GM19239 (cell line): ENCODE measurements around the gene ARFGAP3.

Source experiments
- DNase-seq: peaks from one replicate; pipeline ENCODE4 v3.0.0; 2011; ENCODE audit warnings: low spot score; ENCODE audit not compliant: insufficient read length
- FAIRE-seq: peaks from 2 replicates; lab custom pipeline; 2011; peaks lifted over from hg19 to GRCh38; lab: Jason Lieb, UNC

The ARFGAP3 gene

GRCh38 chr22:42885446-42885845, 28.4 kb upstream of the ARFGAP3 start:
- FAIRE-seq (no peak), DNase-seq (no peak)

DNA sequence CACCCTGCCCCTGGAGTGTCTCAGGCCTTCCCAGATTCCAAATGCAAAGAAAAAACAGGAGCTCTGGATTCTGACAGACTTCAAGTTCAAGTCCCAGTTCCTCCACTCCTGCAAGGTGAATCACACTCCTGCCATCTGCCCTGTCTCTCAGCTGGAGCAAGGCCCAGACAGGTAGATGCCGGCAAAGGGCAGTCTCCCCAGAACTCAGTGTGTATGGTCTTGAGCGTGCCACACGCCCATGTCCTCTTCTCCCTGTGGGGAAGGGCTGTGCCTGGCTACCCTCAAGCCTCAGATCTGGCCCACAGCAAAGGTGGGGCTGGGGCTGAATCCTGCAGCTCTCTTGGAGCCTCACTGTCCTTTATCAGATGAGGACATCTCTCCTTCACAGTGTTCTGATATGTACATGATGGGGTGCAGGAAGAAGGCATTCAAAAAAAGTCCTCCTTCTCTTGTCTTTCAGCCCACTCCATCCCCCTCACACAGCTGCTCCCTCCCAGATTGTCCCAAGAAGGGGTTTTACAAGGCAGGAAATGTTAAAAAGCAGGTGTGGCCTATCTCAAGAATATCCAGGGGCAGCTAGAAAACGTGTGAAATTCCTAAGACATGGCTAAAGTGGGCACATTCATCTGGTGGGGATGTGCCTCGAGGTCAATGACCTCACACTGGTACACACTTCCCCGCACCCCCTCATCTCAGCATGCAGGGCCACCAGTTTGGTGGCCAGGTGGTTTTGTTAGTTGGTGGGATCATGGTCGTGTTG, 27.7 kb upstream of the ARFGAP3 start:
- FAIRE-seq (no peak), DNase-seq (no peak)

GRCh38 chr22:42883970-42884369, 26.9 kb upstream of the ARFGAP3 start:
- no peak for DNase-seq
- no peak for FAIRE-seq

GRCh38 chr22:42883121-42883520, 26.0 kb upstream of the ARFGAP3 start:
- no peak for FAIRE-seq
- no peak for DNase-seq

DNA sequence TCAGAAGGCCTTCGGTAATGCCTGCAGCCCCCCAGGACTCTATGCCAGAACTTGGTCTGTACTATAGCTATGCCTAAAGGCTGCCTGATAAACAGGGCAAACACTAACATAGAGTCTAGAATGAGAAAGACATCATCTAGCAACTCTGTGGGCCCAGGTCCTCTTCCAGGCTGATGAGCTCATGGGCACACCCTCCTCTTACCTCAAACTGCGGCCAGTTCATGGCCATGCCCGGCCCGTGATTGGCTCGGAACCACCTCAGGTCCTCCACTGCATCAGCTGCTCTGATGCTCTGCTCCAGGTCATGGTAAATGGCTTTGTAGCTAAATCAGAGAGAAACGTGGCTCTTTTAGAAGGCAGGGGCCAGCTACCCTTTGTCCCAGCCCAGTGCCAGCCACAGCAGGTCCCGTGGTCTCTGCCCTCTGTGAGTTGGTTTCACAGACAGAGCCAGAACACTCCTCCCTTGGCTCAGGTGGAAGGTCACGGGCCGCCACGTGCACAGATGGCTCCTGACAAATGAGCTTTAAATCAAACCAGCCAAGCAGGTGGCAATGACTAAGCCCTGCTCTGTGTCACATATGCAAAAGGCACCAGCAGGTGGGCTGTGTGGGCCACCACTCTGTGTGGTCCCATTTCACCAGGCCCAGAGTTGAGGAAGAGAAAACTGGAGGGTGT, 25.0 kb upstream of the ARFGAP3 start:
- no peak for FAIRE-seq
- no peak for DNase-seq

- FAIRE-seq: no peak
- DNase-seq: no peak
Measured at GRCh38 chr22:42881298-42881697, 24.2 kb upstream of the ARFGAP3 start.

DNA sequence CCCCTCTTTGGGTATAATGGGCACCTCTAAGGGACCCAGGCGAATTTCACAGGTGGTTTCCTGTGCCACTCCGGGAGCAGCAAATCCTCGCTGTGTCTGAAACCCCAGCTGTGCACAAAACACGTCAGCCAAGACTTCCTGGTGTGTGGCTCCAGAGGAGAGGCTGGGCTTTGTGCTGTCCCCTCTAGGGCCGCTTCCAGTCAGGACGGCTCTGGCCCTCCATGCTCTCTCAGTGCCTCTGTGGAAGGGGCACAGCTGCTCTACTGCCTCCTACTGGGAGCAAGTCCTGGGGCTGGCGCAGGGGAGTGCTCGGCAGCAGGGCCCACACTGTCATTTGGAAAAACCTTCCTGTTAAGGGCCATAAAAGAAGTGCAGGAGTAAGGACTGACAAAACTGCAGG, 23.7 kb upstream of the ARFGAP3 start:
- FAIRE-seq (no peak), DNase-seq (no peak)

GRCh38 chr22:42879371-42880021, 22.4 kb upstream of the ARFGAP3 start:
- DNase-seq (no peak), FAIRE-seq (no peak)

DNA sequence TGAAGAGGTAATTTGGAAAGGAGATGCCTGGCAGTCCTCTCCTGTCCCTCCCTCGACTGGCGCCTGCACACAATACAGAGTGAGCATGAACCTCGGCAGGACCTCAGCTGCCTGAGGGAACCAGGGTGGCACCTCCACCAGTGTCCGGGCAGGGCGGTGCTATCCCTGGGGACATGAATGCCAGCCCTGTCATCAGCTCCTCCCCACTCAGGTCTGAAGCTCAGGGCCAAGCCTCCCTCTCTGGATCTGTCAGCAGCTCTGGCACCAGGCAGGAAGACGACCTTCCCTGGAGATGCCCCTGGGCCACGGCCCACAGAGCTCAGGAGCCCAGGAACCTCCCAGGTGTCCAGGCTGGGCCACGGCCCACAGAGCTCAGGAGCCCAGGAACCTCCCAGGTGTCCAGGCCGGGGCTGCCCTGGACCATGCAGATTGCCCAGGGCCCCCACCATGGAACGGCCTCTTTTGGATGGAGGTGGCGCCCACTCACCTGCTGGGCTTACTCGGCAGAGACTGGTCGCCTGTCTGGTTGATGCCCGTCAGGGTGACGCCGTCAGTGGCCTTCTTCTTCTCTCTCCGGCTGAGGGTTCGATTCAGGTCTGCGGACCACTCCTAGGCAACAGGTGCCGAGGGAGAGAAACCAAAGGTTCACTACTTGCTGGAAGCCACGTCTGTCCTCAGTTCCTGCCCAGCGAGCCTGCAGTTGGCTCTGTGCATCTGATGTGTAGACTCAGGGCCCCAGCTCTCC, 21.7 kb upstream of the ARFGAP3 start:
- FAIRE-seq: no peak
- DNase-seq: no peak

GRCh38 chr22:42877597-42878340, 20.7 kb upstream of the ARFGAP3 start:
- FAIRE-seq (no peak), DNase-seq (no peak)

- no peak for DNase-seq
- FAIRE-seq: no peak
Measured at GRCh38 chr22:42877158-42877557, 20.1 kb upstream of the ARFGAP3 start.

DNA sequence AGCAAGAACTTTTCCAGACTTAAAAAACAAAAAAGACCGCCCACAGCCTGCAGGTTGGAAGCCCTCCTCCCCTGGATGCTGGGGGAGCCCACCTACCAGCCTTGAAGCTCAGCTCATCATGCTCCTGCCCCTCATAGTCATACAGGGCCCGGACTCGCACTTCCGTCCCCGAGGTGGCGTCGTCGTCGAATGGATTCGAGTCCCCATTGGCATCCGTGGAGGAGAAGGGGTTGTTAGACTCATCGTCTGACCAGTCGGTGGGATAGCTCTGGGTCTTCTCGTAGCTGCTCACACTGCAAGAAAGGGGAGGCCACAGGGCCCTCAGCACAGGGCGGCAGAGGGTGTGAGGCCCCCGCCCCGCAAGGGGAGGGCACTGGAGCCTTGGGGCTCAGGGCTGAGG, 19.0 kb upstream of the ARFGAP3 start:
- FAIRE-seq (no peak), DNase-seq (no peak)

DNA sequence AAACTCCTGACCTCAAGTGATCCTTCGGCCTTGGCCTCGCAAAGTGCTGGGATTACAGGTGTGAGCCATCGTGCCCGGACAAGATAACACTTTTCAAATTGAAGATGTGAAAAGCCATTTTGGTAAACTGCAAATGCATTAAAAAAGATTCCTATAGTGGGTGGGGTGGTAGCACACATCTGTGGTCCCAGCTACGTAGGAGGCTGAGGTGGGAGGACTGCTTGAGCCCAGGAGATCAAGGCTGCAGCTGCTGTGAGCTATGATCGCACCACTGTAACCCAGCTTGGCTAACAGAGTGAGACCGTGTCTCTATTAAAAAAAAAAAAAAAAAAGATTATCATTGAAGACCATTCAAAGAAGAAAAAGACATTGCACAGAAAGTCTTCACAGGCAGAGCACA, 16.9 kb upstream of the ARFGAP3 start:
- DNase-seq: no peak
- no peak for FAIRE-seq

DNA sequence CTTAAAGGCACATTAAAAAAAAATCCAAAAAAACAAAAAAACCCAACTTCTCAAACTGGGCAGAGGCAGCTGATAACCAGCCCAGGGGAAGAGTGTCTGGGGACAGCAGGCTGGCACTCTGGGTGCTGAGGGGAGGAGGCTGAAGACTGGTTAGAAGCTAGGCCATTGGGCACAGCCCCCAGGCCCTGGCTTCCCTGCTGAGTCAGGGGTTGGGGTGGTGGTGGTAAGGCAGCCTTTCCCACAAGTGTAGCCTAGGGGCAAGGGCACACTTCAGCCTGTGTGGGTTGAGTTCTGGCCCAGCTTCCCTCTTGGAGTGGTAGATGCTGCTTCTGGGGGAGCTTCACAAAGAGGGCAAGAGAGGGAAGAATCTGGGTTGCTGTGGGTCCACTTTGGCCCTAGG, 16.3 kb upstream of the ARFGAP3 start:
- DNase-seq (no peak), FAIRE-seq (no peak)

DNA sequence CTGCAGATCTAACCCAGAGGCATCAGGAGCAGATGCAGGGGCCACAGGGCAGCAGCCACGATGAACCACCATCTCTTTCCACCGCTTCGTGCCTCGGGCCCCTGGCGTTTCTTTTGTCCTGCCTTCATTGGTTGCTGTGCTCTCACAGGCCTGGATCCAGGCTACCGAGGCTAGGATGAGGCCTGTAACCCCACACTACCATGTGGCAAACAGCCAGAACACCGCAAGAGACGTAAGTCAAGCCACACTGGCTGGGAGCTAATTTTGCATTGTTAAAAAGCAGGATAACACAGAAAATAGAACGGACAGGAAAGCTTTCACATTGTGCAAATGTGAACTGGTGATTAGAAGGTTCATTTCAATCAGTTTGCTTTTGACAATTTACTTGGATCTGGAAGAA, 15.7 kb upstream of the ARFGAP3 start:
- FAIRE-seq (no peak), DNase-seq (no peak)

- DNase-seq (no peak), FAIRE-seq (no peak)
Measured at GRCh38 chr22:42871146-42872050, 14.3 kb upstream of the ARFGAP3 start.

DNA sequence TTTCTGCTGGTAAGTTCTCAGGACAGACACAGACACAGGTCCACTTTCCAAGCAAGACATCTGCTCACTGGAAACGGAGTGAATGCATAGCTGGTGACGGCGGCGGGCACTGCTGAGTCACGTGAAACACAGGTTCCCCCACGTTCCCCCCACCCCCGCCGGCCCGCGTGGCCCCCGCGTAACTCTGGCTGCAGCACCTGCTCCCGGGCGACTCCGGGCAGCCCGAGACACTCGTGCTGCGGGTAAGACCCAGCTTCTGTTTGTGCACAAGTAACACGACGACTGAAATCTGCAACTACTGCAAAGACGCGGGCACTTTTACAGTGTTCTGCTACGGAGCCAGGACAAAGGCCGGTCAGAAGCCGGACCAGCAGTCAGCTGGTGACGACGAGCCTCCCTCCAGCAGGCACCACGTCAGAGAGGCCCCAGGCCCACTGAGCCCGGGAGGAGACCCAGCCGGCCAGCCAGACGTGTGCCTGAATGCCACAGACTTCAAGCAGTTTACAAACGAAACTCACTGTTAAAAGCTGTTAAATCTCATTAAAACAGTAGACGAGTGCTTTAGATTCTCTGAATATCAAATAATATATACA, 12.9 kb upstream of the ARFGAP3 start:
- FAIRE-seq (no peak), DNase-seq (no peak)

DNA sequence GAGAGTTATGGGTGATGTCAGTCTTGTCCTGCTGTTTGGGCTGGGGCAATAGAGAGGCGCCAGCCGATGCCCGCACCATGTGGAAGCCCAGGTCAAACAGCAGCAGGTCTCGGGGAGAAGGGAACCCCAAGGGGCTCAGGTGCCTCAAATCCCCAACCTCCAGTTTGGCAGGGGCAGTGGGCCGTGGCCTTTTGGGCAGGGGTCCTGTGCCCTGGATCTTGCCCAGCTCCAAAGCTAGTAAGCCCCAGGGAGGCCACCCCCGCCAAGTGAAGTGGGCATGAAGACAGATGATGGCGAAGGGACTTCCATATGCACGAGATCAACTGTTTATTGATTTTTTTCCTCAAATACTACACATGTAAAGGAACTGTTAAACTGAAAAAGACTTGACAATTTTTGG, 12.4 kb upstream of the ARFGAP3 start:
- FAIRE-seq (no peak), DNase-seq (no peak)

GRCh38 chr22:42868751-42869251, 11.7 kb upstream of the ARFGAP3 start:
- DNase-seq: no peak
- FAIRE-seq: no peak
